ENCODE results near the gene ERC2.

DNA sequence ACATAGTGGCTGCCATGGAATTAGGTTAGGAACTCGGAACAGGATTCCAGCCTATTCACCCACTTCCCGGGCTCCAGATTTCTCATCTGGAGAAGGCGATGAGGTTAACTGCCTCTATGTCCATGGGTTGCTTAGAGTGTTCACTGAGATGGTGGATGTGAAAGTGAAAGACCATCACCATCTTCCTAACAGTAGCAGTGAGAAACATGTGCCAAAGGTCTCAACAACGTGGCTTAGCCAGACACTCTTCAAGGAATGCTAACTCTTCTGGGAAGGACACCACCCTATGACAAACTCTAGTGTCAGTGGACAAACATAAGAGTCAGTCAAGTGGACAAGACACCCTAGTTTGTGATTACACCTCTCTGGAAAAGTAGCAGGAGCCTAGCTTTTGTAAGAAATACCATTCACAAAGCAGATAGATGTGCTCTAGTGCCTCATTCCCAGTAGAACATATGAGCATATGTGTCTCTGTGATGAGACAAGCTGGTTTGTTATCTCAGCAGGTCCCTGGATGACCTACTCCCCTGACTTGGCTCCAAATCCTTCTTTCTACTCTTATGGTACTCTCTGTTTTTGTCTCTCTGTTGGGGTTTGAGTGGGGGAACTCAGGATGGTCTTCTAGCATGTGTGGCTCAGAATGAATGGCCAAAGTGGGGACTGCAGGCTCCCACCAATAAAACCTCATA is 770.9 kb downstream of the ERC2 start:
- TF ChIP-seq, protein P1, sequence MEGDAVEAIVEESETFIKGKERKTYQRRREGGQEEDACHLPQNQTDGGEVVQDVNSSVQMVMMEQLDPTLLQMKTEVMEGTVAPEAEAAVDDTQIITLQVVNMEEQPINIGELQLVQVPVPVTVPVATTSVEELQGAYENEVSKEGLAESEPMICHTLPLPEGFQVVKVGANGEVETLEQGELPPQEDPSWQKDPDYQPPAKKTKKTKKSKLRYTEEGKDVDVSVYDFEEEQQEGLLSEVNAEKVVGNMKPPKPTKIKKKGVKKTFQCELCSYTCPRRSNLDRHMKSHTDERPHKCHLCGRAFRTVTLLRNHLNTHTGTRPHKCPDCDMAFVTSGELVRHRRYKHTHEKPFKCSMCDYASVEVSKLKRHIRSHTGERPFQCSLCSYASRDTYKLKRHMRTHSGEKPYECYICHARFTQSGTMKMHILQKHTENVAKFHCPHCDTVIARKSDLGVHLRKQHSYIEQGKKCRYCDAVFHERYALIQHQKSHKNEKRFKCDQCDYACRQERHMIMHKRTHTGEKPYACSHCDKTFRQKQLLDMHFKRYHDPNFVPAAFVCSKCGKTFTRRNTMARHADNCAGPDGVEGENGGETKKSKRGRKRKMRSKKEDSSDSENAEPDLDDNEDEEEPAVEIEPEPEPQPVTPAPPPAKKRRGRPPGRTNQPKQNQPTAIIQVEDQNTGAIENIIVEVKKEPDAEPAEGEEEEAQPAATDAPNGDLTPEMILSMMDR (conservative IDR thresholded peaks at IDR 0.05; ENCODE audit: low read depth, low read length), result no peak
- TF ChIP-seq EZH2phosphoT487 (IDR thresholded peaks at IDR 0.05; ENCODE audit: borderline replicate concordance, low read length) (no peak), EZH2 (IDR thresholded peaks at IDR 0.05; ENCODE audit: low read length, unreplicated experiment) (no peak)

Measured in PC-3 (cell line).